Neuronal stem cell (in vitro differentiated cells): Measurements from ENCODE around the gene PLAGL2.
A peak's percentile ranks its signal among the peaks of the same experiment; 100 is the strongest.

ENCODE experiments used
- DNase-seq: peaks from one replicate; pipeline ENCODE4 v3.0.0-alpha.2; 2013; ENCODE audit warnings: low spot score
- H2AFZ ChIP-seq: one replicate; pipeline ENCODE4 v1.6.1; 2013; ENCODE audit warnings: mild to moderate bottlenecking, low read length, inconsistent platforms
- H2AK5ac ChIP-seq: 2 replicates; pipeline ENCODE4 v1.6.1; 2013; ENCODE audit warnings: low read depth, mild to moderate bottlenecking, inconsistent platforms, low read length, moderate library complexity, mixed read lengths
- H2BK120ac ChIP-seq: 2 replicates; pipeline ENCODE4 v1.6.1; 2013; ENCODE audit warnings: low read depth, mild to moderate bottlenecking, inconsistent platforms, low read length, moderate library complexity, mixed read lengths
- H2BK12ac ChIP-seq: one replicate; pipeline ENCODE4 v1.6.1; 2013; ENCODE audit warnings: low read length, inconsistent platforms
- H2BK15ac ChIP-seq: 2 replicates; pipeline ENCODE4 v1.6.1; 2013; ENCODE audit warnings: mild to moderate bottlenecking, low read length, inconsistent platforms, mixed read lengths
- H2BK5ac ChIP-seq: one replicate; pipeline ENCODE4 v1.6.1; 2013; ENCODE audit warnings: inconsistent platforms, mild to moderate bottlenecking, low read length, moderate library complexity
- H3K14ac ChIP-seq: one replicate; pipeline ENCODE4 v1.6.1; 2013; ENCODE audit warnings: low read length, inconsistent platforms
- H3K18ac ChIP-seq: 2 replicates; pipeline ENCODE4 v1.6.1; 2013; ENCODE audit warnings: low read length, inconsistent platforms
- H3K23ac ChIP-seq: 2 replicates; pipeline ENCODE4 v1.6.1; 2013; ENCODE audit warnings: low read depth, mild to moderate bottlenecking, mixed read lengths, low read length, inconsistent platforms; ENCODE audit not compliant: poor library complexity
- H3K27ac ChIP-seq: replicated peaks from 3 replicates; pipeline ENCODE4 v1.5.1; 2013; ENCODE audit warnings: low read length, inconsistent platforms
- H3K27me3 ChIP-seq, 3 experiments: 2 replicates each; pipeline ENCODE4 v1.6.1; 2013; ENCODE audit warnings: low read length in 3 of 3, mild to moderate bottlenecking in 2 of 3, inconsistent platforms in 1 of 3, low read depth in 1 of 3, mixed read lengths in 1 of 3, moderate library complexity in 1 of 3; ENCODE audit not compliant: control insufficient read depth in 3 of 3, insufficient read depth in 3 of 3
- H3K36me3 ChIP-seq, 2 donors: replicated peaks in 1 of 2; 2 replicates each; pipeline ENCODE4 v1.6.1; 2013; ENCODE audit warnings: low read length in 2 of 2; ENCODE audit not compliant: control insufficient read depth in 2 of 2, insufficient read depth in 2 of 2
- H3K4ac ChIP-seq: 2 replicates; pipeline ENCODE4 v1.6.1; 2013; ENCODE audit warnings: inconsistent platforms, mild to moderate bottlenecking, low read length, moderate library complexity
- H3K4me1 ChIP-seq, 2 donors: 1 replicate in 1 of 2; 2 replicates in 1 of 2; pipeline ENCODE4 v1.6.1; 2013; ENCODE audit warnings: low read length in 2 of 2, low read depth in 1 of 2; ENCODE audit not compliant: control insufficient read depth in 2 of 2, insufficient read depth in 1 of 2
- H3K4me2 ChIP-seq: one replicate; pipeline ENCODE4 v1.6.1; 2013; ENCODE audit warnings: mild to moderate bottlenecking, low read length, inconsistent platforms; ENCODE audit not compliant: insufficient read depth, poor library complexity, severe bottlenecking
- H3K4me3 ChIP-seq, 2 donors: 2 replicates each; pipeline ENCODE4 v1.5.1; 2013; ENCODE audit warnings: low read length in 2 of 2, mild to moderate bottlenecking in 2 of 2, inconsistent platforms in 1 of 2, moderate library complexity in 1 of 2
- H3K79me1 ChIP-seq: one replicate; pipeline ENCODE4 v1.6.1; 2013; ENCODE audit warnings: low read depth, mild to moderate bottlenecking, inconsistent platforms, low read length, moderate library complexity
- H3K9ac ChIP-seq: one replicate; pipeline ENCODE4 v1.6.1; 2013; ENCODE audit warnings: mild to moderate bottlenecking, low read depth, low read length, inconsistent platforms; ENCODE audit not compliant: poor library complexity
- H3K9me3 ChIP-seq, 2 donors: replicated peaks in 1 of 2; 2 replicates each; pipeline versions ENCODE3 to v1.6.1; 2013; ENCODE audit warnings: low read length in 2 of 2, mild to moderate bottlenecking in 2 of 2, inconsistent platforms in 1 of 2, low read depth in 1 of 2, mixed read lengths in 1 of 2, moderate library complexity in 1 of 2; ENCODE audit not compliant: control insufficient read depth in 2 of 2, insufficient read depth in 1 of 2
- H4K8ac ChIP-seq: one replicate; pipeline ENCODE4 v1.6.1; 2013; ENCODE audit warnings: low read depth, mild to moderate bottlenecking, inconsistent platforms, low read length, moderate library complexity
- H4K91ac ChIP-seq: one replicate; pipeline ENCODE4 v1.6.1; 2013; ENCODE audit warnings: low read length, low read depth, mild to moderate bottlenecking, inconsistent platforms; ENCODE audit not compliant: poor library complexity
- WGBS, 2 donors: extraction: QIAGEN DNeasy Blood & Tissue Kit; methylation state at CpG; one replicate each; pipeline ENCODE4 v1.1.7; 2013; ENCODE audit warnings: missing lambda C conversion rate in 2 of 2, mixed read lengths in 1 of 2; ENCODE audit not compliant: insufficient read length in 2 of 2, insufficient replicate concordance in 1 of 2; ENCODE audit errors: extremely low coverage in 2 of 2; 5-methylcytosine and 5-hydroxymethylcytosine counted together

PLAGL2 gene

DNA sequence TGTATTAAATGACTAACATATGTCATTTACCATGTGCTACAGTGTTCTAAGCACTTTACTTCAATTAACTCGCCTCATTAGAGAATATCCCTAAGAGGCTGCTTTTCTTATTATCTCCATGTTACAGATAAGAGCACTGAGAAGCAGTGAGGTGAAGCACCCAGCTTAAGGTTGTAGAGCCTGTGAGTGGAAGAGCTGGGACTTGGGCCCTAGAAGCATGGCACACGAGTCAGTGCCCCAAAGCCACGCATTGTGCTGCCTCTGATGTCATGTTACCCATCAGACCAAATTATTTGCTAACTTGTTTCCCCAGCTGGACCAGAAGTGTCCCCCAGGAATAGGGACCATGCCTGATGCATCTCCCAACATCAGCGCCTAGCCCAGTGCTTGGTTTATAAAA lies 34.3 kb upstream of the PLAGL2 start:
- Histone ChIP-seq H2AK5ac (no peak overlapping the region), H3K9ac (no peak overlapping the region), H3K23ac (no peak overlapping the region), H3K4me2 (no peak overlapping the region), H3K4me3 (no peak overlapping the region), H4K8ac (no peak overlapping the region), H3K27me3 (no peaks in the 10 kb centered on the region), H3K27ac (no peak overlapping the region), H2BK120ac (no peak overlapping the region), H3K18ac (no peak overlapping the region), H2BK12ac (no peak overlapping the region), H3K9me3 (no peaks in the 10 kb centered on the region), H2BK15ac (no peak overlapping the region), H3K14ac (no peak overlapping the region), H4K91ac (no peak overlapping the region), H3K79me1 (no peaks in the 10 kb centered on the region), H2BK5ac (no peak overlapping the region), H3K36me3 (peaks cover 0 to 5% of the 10 kb centered on the region in 2 donors), H3K4me1 (peaks cover 0 to 4% of the 10 kb centered on the region in 2 donors), H3K4ac (no peak overlapping the region), H2AFZ (no peak overlapping the region)
- DNase-seq: no peak
- no CpG with 5 or more reads among the region's 4 CpGs for WGBS, 2 donors

DNA sequence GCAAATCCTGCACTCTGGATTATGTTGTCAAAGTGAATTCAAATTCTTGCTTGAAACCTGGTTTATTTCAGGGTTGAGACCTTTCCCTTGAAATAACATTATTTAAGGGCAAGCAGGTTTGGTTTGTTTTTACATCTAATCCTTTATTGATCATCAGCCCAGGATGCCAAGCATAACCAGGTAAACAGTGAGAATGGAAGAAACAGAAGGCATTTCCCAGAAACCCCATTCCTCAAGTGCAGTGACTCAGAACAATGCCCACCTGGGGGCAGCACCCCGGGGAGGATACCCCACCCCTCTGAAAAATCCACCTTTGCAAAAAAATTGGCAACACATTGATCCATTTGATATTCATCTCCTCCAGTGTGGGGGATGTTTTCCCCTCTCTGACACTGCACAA lies 32.7 kb upstream of the PLAGL2 start:
- WGBS, 2 donors: no CpG with 5 or more reads among the region's 1 CpG
- H3K4me2 ChIP-seq: no peak overlapping the region
- no peaks in the 10 kb centered on the region for H3K9me3 ChIP-seq
- H2BK15ac ChIP-seq: no peak overlapping the region
- peaks cover 3 to 14% of the 10 kb centered on the region in 2 donors for H3K36me3 ChIP-seq
- H3K27ac ChIP-seq: no peak overlapping the region
- H3K4me3 ChIP-seq: no peak overlapping the region
- H3K79me1 ChIP-seq: no peaks in the 10 kb centered on the region
- H3K27me3 ChIP-seq: no peaks in the 10 kb centered on the region
- H3K4ac ChIP-seq: no peak overlapping the region
- no peak overlapping the region for H4K8ac ChIP-seq
- no peak overlapping the region for H2BK5ac ChIP-seq
- no peak overlapping the region for H2AK5ac ChIP-seq
- DNase-seq: no peak
- H3K23ac ChIP-seq: no peak overlapping the region
- no peak overlapping the region for H3K9ac ChIP-seq
- no peak overlapping the region for H2BK12ac ChIP-seq
- peaks cover 0 to 4% of the 10 kb centered on the region in 2 donors for H3K4me1 ChIP-seq
- H3K18ac ChIP-seq: no peak overlapping the region
- H2AFZ ChIP-seq: no peak overlapping the region
- H3K14ac ChIP-seq: no peak overlapping the region
- H4K91ac ChIP-seq: no peak overlapping the region
- H2BK120ac ChIP-seq: no peak overlapping the region

DNA sequence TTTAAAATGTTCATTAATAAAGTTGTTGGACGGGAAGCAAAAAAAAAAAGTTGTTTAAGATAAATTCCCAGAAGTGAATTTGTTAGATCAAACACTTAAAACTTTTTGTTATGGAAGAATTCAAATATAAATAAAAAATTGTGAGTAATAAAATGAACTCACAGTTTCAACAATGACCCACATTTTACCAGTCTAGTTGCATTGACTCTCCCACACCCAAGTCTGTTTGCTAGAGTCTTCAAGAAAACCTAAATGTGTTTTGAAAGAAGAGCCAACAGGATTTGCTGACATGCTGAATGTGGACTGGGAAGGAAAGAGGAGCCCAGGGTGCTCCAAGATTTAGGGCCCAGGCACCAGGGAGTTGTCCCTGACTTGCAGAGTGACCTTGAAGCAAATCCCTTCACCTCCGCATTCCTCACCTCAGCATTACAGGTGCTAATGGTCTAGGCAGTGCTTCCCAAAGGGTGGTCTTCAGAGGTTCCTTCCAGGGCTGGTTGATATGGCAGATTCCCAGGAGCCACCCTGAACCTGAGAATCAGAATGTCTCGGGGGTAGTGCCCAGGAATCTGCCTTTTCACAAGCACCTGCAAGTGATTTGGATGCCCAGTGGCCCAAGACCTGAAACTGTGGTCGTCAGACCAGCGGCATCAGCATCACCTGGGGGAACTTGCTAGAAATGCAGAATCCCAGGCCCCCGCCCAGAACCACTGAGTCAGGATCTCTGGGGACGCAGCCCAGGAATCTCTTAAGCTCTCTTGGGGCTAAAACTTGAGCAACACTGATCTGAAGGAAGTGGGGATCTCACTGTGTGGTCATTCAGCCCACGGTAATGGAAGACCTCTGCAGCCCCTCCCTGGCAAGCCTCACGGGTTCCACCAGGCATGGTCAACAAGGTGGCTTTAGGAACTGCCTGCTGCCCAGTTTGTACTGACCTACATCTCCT lies 31.2 kb upstream of the PLAGL2 start:
- Histone ChIP-seq H3K9ac (no peak overlapping the region), H2AFZ (no peak overlapping the region), H3K18ac (no peak overlapping the region), H3K9me3 (no peaks in the 10 kb centered on the region), H3K36me3 (peaks cover 11 to 29% of the 10 kb centered on the region in 2 donors), H2BK120ac (no peak overlapping the region), H4K91ac (no peak overlapping the region), H3K14ac (no peak overlapping the region), H3K4ac (no peak overlapping the region), H2BK5ac (no peak overlapping the region), H2BK12ac (no peak overlapping the region), H4K8ac (no peak overlapping the region), H3K4me2 (no peak overlapping the region), H3K27ac (no peak overlapping the region), H3K4me3 (no peak overlapping the region), H3K23ac (no peak overlapping the region), H3K4me1 (peaks cover 0 to 4% of the 10 kb centered on the region in 2 donors), H2AK5ac (no peak overlapping the region), H2BK15ac (no peak overlapping the region), H3K79me1 (no peaks in the 10 kb centered on the region), H3K27me3 (no peaks in the 10 kb centered on the region)
- no peak for DNase-seq
- no CpG with 5 or more reads among the region's 9 CpGs for WGBS, 2 donors

DNA sequence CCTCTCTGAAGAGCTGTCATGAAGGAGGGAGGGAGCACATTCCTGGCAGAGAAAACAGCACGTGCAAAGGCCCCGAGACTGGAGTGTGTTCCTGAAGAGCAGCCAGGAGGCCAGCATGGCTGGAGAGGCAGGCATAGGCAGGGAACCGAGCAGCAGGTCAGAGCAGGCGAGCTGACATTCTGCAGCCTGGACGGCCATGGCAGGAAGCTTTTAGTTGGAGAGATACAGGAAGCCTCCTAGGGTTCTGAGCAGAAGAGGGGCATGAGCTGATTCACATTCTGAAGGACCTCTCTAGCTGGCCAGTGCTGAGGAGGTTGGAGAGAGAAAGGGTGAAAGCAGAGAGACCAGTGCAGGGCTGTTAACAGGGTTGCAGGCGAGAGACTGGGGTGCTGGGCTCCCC lies 29.9 kb upstream of the PLAGL2 start:
- WGBS, 2 donors: no CpG with 5 or more reads among the region's 6 CpGs
- H3K18ac ChIP-seq: peak overlapping the region; percentile 61

More for the DNA sequence above, 29.9 kb upstream of the PLAGL2 start:
- Histone ChIP-seq H3K9ac (no peak overlapping the region), H3K4ac (no peak overlapping the region), H3K23ac (no peak overlapping the region), H3K4me3 (no peak overlapping the region), H4K91ac (no peak overlapping the region), H3K4me1 (peaks cover 0 to 4% of the 10 kb centered on the region in 2 donors), H3K27ac (no peak overlapping the region), H3K9me3 (no peaks in the 10 kb centered on the region), H3K14ac (no peak overlapping the region), H3K79me1 (no peaks in the 10 kb centered on the region), H2BK12ac (no peak overlapping the region), H3K36me3 (peaks cover 23 to 42% of the 10 kb centered on the region in 2 donors), H2BK15ac (no peak overlapping the region), H2AFZ (no peak overlapping the region), H3K27me3 (no peaks in the 10 kb centered on the region), H4K8ac (no peak overlapping the region), H2BK120ac (no peak overlapping the region), H2BK5ac (no peak overlapping the region), H2AK5ac (peak overlapping the region; percentile 47), H3K4me2 (no peak overlapping the region)
- no peak for DNase-seq
